GM19468 (cell line): ENCODE data around the gene FANCE.

Experiments
- ATAC-seq: cut with Tn5 transposase; IDR thresholded peaks from one replicate; pipeline ENCODE4 v1.9.1; 2021; ENCODE audit warnings: mild to moderate bottlenecking, moderate library complexity, moderate number of reproducible peaks; ENCODE audit not compliant: unreplicated experiment; ENCODE audit errors: extremely low read depth

FANCE gene

DNA sequence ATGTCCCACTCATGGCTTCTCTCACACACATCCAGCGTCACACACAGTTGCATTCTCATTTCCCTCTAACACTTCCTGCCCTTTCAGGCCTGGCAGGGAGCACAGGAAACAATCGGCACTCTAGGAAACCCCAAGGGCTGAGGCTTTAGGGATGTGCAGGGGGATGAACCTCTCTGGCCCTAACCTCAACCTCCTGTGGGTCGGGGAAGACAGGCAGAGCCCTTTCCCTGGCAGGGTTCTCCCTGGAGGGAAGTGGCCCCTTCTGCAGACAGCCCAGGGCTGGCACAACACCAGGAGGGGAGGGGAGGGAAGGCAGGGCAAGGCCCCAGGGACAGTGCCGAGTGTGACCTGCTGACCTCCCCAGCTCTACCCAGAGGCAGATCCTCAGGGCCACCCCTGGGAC, 42.0 kb downstream of the FANCE start:
- ATAC-seq: no peak

DNA sequence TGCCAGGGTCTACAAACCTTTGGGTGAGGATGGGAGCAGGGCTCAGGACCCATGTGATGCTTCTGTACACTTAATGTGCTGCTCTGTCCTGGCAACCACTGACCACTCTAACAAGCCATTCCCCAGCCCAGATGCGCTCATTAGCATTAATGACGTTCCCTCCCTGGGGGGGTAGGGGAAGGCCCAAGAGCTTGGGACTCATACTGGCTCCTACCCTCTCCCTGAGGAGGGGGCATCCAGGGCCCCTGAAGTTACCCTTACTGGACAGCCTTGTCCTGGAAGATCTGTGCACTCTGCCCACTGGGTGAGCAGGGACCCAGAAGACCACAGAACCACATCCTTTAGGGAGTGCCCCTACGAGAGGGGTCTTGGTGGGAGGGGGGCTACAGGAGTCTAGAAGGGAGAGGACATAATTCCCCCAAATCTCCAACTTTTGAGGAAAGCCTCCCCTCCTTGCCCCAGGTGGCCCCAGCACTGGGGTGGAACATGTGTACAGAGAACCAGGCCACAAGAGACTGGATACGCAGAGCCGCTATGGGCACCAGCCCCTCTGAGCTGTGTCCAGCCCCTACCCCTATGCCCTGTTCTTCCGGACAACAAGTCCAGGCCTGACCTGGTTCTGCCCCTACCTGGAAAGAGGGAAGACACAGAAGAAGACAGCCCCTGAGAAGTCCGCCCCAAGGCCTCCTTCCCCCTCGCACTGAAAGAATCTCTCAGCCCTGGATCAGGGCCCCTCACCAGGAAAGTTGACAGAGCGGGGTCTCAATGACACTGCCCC, 43.3 kb downstream of the FANCE start:
- ATAC-seq: no peak

DNA sequence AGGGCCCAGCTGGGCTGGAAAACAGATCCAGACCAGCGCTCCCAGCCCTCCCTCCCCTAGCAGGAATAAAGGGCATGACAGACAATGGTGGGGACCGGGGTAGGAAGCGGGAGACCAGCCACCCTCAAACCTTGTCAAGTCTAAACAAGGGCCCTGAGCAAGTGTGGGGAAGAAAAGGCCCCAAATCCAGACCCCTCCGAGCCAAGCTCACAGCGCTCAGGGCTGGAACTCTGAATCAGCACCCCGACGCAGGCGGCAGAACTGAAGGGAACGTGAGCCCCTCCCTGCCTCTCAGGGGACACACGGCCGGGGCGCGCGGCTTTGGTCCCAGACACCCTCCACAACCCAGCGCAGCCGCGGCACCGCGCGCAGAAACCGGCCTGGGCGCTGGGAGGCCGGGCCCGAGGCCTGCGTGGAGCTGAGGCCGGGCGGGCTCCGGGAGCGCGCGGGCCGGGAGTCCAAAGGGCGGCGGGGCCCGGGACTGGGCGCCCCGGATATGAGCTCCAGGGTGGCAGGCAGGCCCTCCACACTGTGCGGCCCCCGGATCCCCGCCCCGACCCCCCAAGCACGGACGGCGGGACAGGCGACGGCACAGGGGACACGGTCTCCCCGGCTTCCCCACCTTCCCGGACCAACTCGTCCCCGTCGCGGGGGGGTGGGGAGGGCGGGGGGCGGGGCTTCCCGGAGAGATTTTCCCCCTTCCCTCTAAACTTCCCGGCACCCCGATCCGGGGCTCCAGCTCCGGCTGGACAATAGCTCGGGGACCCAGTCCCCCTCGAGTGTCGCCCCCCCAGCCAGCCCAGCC, 44.1 kb downstream of the FANCE start:
- no peak for ATAC-seq

DNA sequence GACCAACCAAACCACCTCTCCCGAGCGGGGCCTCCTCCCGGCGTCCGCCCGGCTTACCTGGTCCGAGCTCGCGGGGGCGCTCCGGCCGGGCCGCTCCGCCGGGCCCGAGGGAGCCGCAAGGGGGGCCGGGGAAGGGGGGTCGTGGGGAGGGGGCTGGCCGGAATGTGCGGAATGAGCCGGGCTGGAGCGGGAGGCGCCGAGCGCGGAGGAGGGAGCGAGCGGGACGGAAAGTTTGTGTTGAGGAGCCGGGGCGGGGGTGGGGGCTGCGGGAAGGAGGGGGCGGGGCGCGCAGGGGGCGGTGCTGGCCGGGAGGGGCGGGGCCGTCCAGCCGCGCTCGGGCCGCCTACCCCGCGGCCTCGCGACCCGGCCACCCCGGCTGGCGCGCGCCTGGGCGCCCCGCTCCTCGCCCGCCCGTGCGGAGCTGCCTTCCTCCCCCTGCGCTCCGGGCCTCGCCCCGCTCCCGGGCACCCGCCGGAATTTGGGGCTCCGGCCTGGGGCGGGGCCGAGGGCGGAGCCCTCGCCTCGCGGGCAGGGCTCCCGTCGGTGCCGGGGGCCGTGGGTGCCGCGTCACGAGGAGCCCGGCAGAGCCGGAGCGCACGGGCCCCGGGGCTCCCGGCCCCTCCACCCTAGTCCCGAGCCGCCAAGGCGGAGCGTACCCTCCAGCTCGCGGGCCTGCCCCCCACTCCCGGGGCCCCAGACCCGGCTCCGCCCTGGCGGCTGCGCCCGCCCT, 44.9 kb downstream of the FANCE start, which contains the start of gene TEAD3:
Gene TEAD3 (minus strand): TSS at position 239 of the 730 bp plus-strand sequence.
- ATAC-seq: no peak

DNA sequence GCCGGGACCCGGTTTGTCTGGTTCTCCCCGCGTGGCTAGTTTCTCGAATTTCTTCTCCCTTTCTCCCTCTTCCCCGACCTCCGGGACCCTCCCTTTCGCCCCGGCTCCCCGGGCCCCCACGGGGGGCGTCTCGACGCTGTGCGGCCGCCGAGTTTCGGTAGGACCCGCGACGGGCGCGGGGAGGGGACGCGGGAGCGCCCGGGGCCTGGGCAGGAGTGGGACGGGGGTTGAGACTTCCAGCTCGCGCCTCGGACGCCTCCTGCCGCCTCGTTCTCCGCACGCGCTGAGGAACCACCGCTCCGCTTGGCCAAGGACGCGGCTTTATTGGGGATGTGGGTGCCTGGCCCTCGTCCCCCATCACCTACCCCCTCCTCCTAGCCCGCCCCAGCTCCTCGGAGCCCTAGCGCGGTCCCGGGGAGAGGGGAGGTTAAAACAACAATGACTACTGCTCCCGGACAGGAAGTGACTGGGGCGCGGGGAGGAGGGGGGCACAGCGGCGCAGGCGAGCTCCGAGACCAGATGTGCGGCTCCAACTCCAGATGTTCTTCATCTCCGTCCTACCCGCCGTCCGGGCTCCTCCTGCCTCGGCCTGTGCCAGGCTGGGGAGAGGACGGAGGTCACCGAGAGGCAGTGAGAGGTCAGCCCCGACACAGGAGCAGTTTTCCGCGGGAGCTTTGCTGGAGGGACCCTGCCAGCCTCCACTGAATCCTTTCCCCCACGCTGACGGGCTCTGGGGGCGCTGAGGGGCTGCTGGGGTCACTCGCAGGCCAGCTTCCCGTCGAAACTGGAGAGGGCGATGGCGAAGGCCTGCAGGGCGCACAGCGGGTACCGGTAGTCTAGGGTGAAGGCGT, 45.7 kb downstream of the FANCE start:
- ATAC-seq: no peak

DNA sequence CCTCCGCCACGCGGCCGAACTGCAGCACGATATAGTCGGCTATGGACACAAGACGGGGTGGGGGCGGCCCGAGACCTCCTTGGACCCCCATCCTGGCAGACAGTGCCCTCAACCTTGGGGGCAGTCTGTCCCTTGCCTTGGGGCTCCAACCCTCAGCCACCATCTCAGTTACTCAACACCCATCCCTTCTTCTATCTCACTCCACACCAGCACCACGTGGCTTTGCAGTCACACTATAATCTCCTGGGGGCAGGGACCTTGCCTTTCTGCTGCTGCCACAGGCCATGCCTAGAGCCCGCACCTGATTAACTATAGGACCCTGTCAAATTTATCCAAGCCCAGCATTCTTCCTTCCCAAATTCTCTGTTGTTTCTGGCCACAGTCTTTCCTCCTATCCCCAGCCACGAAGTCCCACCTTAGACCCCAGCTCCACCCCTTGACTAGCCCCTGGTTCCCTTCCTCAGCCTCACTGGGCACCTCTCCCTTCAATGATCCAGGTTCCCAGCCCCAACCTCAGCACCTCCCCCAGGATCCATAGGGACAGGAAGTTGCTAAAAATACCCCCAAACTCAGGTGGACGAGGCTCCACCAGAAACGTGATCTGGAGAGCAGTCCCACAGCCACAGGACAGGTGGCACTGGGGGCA, 46.4 kb downstream of the FANCE start:
- ATAC-seq: no peak

DNA sequence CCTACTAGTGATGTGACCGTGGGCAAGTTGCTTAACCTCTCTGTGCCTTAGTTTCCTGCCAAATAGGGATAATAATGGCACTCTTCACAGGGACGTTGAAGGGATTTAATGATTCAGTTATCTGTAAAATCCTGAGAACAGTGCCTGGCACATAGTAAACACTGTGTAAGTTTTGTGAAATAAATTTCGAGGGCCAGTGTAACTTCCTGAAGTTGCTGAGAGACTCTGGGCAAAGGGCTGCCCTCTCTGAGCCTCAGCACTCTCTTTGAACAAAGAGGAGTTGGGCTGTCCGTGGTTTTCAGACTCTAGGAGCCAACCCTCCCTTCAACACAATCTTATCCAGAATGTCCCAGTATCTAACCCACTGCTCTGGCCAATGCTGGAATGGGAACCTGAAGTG, 47.2 kb downstream of the FANCE start:
- no peak for ATAC-seq

DNA sequence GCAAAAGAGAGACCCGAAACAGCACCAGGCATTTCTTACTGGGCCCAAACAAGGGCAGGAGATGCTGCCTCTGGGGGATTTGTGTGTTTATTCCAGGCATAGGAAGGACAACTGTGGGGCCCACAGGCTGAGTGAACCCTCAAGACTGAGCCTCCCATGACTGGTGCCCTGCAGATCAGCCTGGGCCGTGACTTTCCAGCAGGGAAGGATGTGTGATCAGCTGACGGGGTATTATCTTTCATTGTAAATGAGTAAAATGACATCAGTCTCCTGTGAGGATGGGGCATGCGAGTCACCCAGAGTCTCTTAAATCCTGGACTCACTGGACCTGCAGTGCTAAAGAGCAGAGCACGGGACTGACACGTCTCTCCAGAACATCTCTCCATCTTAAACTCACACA, 48.6 kb downstream of the FANCE start:
- no peak for ATAC-seq

DNA sequence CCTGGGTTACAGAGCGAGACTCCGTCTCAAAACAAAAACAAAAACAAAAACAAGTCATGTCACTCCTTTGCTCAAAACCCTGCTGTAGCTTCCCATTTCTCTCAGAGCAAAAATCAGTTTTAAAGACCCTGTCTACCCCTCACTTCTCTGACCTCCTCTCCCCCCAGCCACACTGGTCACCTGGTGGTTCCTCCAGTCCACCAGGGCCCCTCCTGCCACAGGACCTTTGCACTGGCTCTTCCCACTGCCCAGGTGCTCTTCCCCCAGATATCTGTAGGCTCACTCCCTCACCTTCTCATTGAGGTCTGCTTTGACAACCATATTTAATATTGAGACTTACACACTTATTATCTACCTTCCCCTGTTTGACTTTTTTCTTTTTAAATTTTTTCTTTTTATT, 49.6 kb downstream of the FANCE start:
- ATAC-seq: no peak

DNA sequence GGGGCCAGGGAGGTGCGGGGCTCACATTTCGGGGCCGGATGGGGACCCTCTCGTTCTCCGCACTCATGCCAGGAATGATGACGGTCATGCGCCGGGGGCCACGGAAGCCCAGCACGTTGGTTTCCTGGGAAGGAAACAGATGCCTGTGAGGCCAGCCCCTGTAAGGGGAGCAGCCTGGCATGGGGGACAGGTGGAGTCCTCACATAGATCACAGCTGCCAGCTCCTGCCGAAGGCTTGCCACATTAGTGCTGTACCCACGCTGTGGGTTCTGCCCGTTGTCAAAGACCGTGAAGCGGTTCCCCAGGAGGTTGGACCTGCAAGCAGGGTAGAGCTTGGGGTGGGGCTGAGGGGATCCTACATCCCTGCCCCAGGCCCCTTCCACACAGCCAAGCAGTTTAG, 51.4 kb downstream of the FANCE start:
- no peak for ATAC-seq

DNA sequence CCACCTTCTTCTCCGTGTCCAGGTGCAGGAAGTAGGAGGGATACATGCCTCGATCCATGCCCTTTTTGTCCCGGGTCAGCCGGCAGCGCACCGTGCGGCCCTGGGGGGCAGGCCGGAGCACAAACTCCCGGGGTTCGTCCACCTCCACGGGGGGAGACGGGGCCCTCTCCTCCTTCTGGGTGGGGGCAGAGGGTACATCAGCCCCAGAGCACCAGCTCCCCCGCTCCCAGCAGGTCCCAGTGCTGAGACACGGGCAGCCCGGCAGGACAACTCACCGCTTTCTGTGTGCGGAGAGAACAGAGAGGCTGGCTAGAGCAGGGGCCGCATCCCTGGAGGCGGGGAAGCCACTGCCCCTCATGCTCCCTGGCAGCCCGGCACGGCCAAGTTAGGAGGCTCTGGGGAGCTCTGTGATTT, 53.9 kb downstream of the FANCE start:
- ATAC-seq: no peak

DNA sequence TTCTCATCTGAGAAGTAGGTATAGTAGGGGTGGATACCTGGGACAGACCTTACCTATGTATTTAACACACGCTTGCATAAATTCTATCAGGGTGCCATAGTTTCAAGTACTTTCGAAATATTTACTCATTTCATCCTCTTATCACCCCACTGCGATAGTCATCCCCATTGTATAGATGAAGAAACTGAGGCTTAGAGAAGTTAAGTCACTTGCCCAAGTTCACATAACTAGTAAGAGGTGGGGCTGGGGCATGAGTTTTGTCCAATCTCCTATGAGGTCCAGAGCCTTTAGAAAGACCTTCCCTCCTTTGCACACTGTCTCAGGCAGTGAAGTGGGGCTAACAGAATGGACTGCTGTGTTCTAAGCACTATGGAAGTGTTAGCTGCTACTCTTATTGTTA, 54.4 kb downstream of the FANCE start:
- ATAC-seq: no peak

DNA sequence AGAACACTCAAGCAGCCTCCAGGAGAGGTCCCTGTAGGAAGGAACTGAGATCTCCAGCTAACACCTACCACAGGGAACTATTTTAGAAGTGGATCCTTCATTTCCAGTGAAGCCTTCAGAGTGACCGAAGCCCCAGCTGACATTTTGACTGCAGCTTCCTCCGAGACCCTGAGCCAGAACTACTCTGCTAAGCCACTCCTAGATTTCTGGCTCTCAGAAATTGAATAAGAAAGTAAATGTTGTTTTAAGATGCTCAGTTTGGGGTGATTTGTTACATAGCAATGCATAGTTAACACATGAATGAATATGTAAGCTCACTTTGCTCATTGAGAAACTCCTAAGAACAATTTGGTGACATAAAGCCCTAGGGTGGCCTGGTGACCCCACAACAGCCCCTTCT, 55.1 kb downstream of the FANCE start:
- no peak for ATAC-seq

DNA sequence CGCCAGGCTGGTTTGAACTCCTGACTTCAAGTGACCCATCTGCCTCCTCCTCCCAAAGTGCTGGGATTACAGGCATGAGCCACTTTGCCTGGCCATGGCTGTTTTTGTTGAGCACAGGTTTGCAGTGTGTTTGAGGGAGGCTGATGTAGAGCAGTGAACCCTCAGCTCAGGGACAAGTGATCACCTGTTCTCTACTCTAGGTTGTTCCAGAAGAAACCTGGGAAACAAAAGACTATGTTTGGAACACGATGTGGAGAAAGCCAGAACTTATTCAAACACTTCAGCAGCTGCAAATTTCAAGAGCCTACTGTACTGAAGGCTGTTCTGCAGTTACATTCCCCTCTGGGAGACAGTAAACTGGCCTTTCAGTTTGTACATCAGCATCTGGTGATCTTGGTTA, 55.9 kb downstream of the FANCE start:
- no peak for ATAC-seq

DNA sequence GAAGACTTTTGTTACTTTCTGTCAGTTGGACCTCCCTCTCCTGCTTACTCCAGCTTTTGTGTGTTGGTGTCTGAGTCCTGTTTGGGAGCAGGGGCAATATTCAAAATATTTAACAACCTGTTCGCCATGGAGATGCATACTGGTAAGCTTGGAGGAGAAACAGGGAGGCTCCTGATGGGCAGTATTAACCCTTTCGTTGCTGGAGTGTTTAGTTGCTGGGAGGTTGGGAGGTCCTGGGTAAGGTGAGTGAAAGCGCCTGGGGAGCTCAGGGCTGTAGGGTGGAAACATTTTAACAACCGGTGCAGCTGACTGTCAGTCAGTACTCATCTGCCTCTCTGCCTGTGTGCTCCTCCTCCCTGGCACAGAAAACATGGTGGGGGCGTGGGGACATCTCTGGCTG, 56.4 kb downstream of the FANCE start:
- no peak for ATAC-seq

DNA sequence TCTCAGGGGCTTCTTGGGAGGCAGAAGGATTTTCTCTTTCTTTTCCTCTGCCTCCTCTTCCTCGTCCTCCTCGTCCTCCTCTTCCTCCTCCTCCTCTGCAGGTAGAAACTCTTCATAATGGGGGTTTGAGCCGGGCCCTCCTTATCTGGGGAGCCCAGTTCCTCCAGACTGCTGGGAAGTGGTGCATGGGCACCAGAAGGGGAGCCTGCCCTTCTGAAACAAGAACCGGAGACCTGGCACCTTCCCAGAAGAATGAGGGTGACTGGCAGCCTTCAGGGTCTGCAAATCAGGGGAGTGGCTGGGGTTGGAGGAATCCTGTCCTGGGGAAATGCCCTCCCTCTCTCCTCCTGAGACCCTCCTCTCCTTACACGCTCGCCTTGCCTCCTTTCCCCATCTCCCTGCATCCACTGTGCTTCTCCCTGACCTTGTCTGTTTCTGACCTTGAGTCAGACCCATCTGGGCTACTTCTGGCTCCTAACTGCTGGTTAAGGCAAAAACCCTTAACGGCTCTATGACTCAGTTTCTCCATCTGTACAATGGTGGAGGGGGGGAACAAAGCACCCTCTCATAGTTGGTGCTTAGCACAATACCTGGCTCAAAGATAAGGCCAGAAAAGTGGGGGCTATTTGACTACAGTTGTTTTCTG, 58.9 kb downstream of the FANCE start:
- ATAC-seq: no peak

DNA sequence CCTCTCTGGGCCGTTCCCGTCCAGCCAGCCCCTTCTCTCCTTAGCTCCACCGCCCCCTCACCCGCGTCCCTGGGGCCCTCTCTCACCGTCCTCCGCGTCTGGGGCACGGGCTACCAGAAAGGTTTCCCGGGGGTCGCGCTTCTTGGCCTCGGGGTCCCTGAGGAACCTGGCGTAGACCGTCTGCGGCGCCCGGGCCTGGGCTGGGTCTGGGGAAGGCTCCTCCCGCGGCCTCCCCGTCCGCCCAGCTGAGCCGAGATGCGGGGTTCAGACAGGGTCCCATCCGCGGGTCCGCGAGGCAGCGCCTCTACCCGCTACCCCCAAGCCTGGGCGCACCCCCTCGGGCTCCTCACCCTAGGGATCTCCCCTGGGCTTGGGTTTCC, 59.4 kb downstream of the FANCE start:
- ATAC-seq: no peak

DNA sequence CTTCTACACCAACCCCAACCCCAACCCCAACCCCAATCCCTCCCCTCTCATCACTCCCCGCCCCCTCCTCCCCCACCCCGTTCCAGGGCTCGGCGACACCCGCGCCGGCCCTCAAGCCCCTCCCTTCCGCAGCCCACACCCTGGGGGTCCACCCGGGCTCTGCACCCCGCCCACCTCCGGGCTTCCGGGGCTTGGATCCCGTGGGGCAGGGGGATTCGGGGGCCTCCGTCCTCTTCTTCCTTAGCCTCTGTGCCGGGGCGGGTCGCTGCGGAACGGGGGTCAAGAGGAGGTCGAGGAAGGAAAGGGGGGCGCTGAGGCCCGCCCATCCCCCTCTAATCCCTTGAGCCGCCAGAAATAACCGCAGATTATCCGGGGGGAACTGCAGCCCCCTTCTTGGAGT, 59.9 kb downstream of the FANCE start:
- no peak for ATAC-seq

DNA sequence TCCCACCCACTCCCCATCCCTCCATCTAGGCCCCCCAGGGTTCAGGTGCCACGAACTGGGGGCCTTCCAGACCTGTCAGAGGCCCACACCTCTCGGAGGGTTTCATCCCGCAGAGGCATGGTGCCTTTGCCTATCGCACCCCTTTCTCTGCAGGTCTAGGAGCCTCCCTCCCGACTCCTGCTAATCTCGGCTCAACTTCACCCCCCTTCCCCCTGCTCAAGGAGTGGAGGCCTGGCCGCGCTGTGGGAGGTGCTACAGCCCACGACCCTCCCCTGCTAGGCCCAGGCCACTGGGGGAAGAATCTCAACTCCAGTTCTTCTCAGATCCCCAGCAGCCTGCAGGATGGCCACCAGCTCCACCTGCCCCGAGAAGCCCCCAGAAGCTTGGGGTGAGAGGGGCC, 60.6 kb downstream of the FANCE start, which contains the start of gene TULP1:
Gene TULP1 (minus strand): TSS at position 157 of the 400 bp plus-strand sequence. CDS start 38 bp downstream, at position 119.
- no peak for ATAC-seq
